RWPE2 (cell line): ENCODE results near the gene BEST1.
A peak's percentile ranks its signal among the peaks of the same experiment; 100 is the strongest.
"Not testable (repeated sequence)": the region's sequence is repeated elsewhere in the genome, so short reads cannot be mapped to it uniquely, and the experiment has no call there.

ENCODE experiments used
- ATAC-seq: fragments of 200-7000 bp; cut with Tn5 transposase; 3 replicates; pipeline ENCODE4 v1.9.1; 2021; ENCODE audit warnings: low read depth
- DNase-seq: peaks from one replicate; pipeline ENCODE4 v3.0.0-alpha.2; 2020; ENCODE audit warnings: low spot score
- H3K27ac ChIP-seq: fragments of 450-650 bp; 2 replicates; pipeline ENCODE4 v1.5.1; 2017; ENCODE audit warnings: mild to moderate bottlenecking; ENCODE audit not compliant: poor library complexity, severe bottlenecking
- H3K27me3 ChIP-seq: fragments of 250-450 bp; sonication (Bioruptor Pico); 2 replicates; pipeline ENCODE4 v1.5.1; 2021; ENCODE audit warnings: mild to moderate bottlenecking, moderate library complexity; ENCODE audit not compliant: insufficient read depth, poor library complexity, severe bottlenecking
- H3K36me3 ChIP-seq: fragments of 250-450 bp; sonication (Bioruptor Pico); 2 replicates; pipeline ENCODE4 v1.5.1; 2020; ENCODE audit warnings: low read depth, mild to moderate bottlenecking, moderate library complexity
- H3K4me1 ChIP-seq: fragments of 250-450 bp; sonication (Bioruptor Pico); 2 replicates; pipeline ENCODE4 v1.5.1; 2021; ENCODE audit warnings: mild to moderate bottlenecking, moderate library complexity; ENCODE audit not compliant: insufficient read depth, poor library complexity, severe bottlenecking
- H3K4me3 ChIP-seq: fragments of 250-450 bp; sonication (Bioruptor Pico); 2 replicates; pipeline ENCODE4 v1.5.1; 2021; ENCODE audit warnings: mild to moderate bottlenecking, moderate library complexity; ENCODE audit not compliant: severe bottlenecking
- H3K9me3 ChIP-seq: fragments of 250-450 bp; sonication (Bioruptor Pico); 2 replicates; pipeline ENCODE4 v1.5.1; 2021; ENCODE audit warnings: mild to moderate bottlenecking, moderate library complexity; ENCODE audit not compliant: severe bottlenecking
- TF ChIP-seq, protein P1 (sequence below): fragments of 450-650 bp; IDR thresholded peaks from one replicate; pipeline ENCODE4 v1.5.1; 2017; ENCODE audit warnings: mild to moderate bottlenecking, moderate library complexity; ENCODE audit not compliant: poor library complexity, severe bottlenecking

BEST1 gene

DNA sequence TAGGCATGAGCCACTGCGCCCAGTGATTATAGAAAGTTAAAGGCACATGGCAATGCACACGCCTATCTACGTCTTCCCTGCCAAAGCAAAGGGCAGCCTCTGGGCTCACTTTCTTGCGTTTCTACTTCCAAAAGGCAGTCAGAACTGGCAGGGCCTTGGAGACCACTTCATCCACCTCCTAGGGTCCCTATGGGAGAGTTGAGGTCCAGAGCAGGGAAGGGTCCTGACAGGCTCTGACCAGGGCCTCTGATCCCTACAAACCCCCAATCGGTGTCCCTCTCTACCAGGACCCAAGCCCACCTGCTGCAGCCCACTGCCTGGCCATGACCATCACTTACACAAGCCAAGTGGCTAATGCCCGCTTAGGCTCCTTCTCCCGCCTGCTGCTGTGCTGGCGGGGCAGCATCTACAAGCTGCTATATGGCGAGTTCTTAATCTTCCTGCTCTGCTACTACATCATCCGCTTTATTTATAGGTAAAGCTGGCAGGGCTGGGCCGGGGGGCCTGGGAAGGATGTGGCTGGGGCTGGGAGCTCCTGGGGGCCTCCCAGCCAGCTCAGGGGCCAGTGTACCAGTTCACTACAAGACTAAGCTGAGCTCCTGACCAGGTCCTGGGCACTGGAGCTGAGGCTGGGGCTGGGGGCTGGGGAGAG is 1.5 kb downstream of the BEST1 start:
- Histone ChIP-seq H3K4me3 (no peak overlapping the region), H3K27ac (no peak overlapping the region), H3K27me3 (no peaks in the 10 kb centered on the region), H3K4me1 (peaks cover 3% of the 10 kb centered on the region), H3K36me3 (no peaks in the 10 kb centered on the region), H3K9me3 (no peaks in the 10 kb centered on the region)
- TF ChIP-seq, protein P1, sequence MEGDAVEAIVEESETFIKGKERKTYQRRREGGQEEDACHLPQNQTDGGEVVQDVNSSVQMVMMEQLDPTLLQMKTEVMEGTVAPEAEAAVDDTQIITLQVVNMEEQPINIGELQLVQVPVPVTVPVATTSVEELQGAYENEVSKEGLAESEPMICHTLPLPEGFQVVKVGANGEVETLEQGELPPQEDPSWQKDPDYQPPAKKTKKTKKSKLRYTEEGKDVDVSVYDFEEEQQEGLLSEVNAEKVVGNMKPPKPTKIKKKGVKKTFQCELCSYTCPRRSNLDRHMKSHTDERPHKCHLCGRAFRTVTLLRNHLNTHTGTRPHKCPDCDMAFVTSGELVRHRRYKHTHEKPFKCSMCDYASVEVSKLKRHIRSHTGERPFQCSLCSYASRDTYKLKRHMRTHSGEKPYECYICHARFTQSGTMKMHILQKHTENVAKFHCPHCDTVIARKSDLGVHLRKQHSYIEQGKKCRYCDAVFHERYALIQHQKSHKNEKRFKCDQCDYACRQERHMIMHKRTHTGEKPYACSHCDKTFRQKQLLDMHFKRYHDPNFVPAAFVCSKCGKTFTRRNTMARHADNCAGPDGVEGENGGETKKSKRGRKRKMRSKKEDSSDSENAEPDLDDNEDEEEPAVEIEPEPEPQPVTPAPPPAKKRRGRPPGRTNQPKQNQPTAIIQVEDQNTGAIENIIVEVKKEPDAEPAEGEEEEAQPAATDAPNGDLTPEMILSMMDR: no peak
- no peak for ATAC-seq
- DNase-seq: no peak

DNA sequence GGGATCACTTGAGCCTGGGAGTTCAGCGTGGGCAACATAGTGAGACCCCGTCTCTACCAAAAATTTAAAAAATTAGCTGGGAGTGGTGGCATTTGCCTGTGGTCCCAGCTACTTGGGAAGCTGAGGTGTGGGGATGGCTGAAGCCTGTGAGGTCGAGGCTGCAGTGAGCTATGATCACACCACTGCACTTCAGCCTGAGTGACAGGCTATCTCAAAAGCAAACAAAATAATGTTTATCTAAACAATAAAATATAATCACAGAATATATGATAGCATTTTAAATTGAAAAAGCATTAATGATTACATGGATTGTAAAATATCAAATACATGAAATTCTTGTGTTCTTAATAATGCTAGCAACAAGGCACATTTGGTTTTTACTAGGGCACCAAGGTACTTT is 2.7 kb downstream of the BEST1 start:
- H3K27me3 ChIP-seq: no peaks in the 10 kb centered on the region
- TF ChIP-seq, protein P1: no peak
- no peaks in the 10 kb centered on the region for H3K36me3 ChIP-seq
- DNase-seq (no peak), ATAC-seq (no peak)
- H3K27ac ChIP-seq: no peak overlapping the region
- no peak overlapping the region for H3K4me3 ChIP-seq
- peaks cover 3% of the 10 kb centered on the region for H3K4me1 ChIP-seq
- no peaks in the 10 kb centered on the region for H3K9me3 ChIP-seq

DNA sequence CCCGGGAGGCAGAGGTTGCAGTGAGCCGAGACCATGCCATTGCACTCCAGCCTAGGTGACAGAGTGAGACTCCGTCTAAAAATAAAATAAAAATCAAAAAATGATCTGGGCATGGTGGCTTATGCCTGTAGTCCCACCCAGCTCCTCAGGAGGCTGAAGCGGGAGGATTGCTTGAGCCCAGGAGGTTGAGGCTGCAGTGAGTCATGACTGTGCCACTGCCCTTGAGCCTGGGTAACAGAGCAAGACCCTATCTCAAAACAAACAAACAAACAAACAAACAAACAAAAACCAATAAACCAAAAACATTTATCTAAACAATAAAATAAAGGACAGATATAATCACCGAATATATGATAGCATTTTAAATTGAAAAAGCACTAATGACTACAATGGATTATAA is 3.5 kb downstream of the BEST1 start:
- not testable (repeated sequence) for DNase-seq, H3K27ac ChIP-seq, H3K27me3 ChIP-seq, ATAC-seq, H3K36me3 ChIP-seq, H3K4me3 ChIP-seq, H3K4me1 ChIP-seq, H3K9me3 ChIP-seq

DNA sequence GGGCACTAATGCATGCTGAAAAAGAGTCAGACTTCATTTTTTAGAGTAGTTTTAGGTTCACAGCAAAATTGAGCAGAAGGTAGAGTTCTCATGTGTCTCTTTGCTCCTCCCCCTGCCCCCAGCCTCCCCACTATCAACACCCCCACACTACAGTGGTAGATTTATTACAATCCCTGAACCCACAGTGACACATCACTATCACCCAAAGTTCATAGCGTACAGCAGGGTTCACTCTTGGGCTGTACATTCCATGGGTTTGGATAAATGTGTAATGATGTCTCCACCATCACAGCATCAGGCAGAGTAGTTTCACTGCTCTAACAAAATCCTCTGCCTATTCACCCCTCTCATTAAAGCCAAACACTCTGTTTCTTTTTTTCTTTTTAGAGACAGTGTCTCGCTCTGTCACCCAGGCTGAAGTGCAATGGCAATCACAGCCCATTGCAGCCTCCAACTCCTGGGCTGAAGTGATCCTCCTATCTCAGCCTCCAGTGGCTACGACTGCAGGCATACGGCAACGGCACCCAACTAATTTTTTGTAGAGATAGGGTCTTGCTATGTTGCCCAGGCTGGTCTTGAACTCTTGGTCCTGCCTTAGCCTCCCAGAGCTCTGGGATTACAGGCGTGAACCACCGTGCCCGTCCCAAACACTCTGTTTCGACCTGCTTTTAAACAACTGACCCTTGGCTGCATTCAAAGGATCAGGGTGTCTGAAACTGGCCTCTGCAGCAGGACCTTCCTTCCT is 4.1 kb downstream of the BEST1 start:
- ATAC-seq (no peak), DNase-seq (no peak)
- Histone ChIP-seq H3K4me3 (no peak overlapping the region), H3K9me3 (no peaks in the 10 kb centered on the region), H3K27me3 (no peaks in the 10 kb centered on the region), H3K36me3 (no peaks in the 10 kb centered on the region), H3K27ac (peak overlapping the region; percentile 1), H3K4me1 (peaks cover 4% of the 10 kb centered on the region)
- TF ChIP-seq, protein P1: no peak

DNA sequence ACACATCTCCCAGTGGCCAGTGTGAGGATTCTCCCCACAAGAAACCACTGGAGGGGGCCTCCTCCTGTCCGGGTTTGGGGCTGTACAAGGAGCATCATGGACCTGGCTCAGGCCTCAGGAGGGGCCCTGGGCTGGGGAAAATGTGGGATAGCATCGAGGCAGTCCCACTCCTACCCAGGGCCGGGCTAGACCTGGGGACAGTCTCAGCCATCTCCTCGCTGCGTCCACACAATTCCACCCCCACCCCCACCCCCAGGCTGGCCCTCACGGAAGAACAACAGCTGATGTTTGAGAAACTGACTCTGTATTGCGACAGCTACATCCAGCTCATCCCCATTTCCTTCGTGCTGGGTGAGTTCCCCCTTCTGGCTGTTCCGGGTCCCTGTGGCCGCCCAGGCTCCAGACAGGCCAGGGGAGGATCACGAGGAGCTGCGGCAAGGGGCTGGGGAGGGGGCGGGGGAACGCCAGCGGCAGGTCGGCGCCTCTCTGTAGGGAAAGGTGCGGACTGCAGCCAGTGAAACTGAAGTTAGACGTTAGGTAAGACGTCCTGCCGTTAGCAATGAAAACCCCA is 4.8 kb downstream of the BEST1 start:
- Histone ChIP-seq H3K4me3 (no peak overlapping the region), H3K27ac (peak overlapping the region; percentile 1), H3K36me3 (no peaks in the 10 kb centered on the region), H3K4me1 (peaks cover 4% of the 10 kb centered on the region), H3K27me3 (no peaks in the 10 kb centered on the region), H3K9me3 (no peaks in the 10 kb centered on the region)
- ATAC-seq: peak; percentile 68
- TF ChIP-seq, protein P1: peak; percentile 28
- no peak for DNase-seq
